HG03060 (cell line): Measurements from ENCODE around the gene CASS4.
"Not testable (repeated sequence)": the region's sequence is repeated elsewhere in the genome, so short reads cannot be mapped to it uniquely, and the experiment has no call there.

ENCODE experiments used
- ATAC-seq: cut with Tn5 transposase; IDR thresholded peaks from one replicate; pipeline ENCODE4 v1.9.1; 2021; ENCODE audit warnings: low read depth, moderate number of reproducible peaks; ENCODE audit not compliant: unreplicated experiment

The CASS4 gene, protein sequence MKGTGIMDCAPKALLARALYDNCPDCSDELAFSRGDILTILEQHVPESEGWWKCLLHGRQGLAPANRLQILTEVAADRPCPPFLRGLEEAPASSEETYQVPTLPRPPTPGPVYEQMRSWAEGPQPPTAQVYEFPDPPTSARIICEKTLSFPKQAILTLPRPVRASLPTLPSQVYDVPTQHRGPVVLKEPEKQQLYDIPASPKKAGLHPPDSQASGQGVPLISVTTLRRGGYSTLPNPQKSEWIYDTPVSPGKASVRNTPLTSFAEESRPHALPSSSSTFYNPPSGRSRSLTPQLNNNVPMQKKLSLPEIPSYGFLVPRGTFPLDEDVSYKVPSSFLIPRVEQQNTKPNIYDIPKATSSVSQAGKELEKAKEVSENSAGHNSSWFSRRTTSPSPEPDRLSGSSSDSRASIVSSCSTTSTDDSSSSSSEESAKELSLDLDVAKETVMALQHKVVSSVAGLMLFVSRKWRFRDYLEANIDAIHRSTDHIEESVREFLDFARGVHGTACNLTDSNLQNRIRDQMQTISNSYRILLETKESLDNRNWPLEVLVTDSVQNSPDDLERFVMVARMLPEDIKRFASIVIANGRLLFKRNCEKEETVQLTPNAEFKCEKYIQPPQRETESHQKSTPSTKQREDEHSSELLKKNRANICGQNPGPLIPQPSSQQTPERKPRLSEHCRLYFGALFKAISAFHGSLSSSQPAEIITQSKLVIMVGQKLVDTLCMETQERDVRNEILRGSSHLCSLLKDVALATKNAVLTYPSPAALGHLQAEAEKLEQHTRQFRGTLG

DNA sequence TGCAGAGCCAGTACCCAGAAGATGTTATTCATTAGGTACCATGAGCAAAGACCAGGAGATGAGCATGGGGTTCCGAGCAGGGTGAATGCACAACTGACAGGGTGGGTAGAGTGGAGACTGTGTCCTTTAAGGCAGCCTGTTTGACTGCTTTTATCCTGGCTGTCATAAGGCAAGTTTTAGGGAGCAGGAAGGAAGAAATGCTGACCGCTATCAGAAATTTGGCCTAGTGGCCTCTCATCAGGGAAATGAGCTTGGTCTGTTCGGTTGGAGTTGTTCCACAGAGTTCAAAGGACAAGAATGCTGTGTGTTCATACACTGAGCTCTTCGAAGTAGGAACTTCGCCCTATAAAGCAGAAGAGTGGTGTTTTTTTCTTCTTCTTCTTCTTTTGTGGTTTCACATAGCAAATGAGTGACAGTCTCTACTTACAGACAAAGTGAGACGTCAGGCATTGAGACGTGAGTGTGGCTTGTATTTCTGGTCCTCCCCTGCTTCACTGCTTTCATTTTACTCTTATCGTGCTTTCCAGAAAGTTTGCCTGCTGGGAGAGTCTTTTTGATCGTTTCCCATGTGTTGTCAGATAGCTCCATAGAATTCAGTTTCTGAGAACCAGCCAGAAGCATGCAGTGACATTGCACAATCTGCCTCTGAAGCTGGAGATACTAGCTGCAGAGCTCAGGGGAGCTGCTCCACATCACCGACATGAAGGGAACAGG lies at the start of gene CASS4:
TSS of gene CASS4 (plus strand) at position 502 of the 714 bp plus-strand sequence. CDS start at position 701, 199 bp downstream.
- ATAC-seq, result no peak

DNA sequence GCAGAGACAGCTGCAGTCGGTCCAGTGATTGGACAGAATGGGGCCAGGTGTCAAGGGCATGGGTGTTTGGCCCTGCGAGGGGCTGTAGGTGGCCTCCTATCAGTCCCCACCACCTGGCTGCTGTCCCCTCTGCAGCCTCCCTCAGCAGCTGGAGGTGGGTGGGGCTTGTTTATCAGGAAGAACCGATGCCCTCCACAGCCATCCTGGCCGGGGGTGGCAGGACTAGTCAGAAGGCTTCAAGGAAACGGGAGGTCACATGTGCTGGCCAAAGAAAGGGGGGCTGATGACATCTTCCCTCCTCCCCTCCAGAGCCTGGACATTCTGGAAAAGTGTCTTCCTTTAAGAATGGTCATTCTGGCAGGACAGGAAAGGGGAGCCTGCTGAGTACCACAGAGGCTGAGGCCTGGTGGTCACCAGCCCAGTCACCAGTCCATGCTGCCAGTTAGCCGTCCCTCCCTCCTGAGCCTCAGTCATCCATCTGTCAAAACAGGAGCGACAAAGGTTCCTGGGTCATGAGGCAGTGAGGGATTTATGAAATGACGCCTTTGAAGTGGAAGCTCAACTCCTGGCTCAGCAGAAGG lies 49.1 kb upstream of the CASS4 start:
- no peak for ATAC-seq

DNA sequence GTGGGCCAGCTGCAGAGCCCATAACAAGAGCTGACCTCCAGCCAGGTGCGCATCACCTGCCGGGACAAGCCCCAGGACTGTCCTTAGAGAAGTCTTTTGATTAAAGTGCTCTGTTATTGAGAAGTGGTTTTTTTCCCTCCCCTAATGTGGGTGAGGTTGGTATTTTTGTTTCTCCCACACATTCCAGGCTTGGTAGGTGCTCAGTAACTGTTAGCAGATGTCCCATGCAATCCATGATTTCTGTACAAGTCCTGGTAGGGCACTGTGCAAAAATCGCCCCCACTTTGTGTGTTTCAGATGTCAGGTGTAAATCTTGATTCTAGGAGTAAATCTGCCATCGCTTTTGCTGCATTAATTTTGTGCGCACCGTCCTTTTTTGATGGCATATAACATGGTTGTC lies 48.6 kb upstream of the CASS4 start:
- ATAC-seq, result no peak

DNA sequence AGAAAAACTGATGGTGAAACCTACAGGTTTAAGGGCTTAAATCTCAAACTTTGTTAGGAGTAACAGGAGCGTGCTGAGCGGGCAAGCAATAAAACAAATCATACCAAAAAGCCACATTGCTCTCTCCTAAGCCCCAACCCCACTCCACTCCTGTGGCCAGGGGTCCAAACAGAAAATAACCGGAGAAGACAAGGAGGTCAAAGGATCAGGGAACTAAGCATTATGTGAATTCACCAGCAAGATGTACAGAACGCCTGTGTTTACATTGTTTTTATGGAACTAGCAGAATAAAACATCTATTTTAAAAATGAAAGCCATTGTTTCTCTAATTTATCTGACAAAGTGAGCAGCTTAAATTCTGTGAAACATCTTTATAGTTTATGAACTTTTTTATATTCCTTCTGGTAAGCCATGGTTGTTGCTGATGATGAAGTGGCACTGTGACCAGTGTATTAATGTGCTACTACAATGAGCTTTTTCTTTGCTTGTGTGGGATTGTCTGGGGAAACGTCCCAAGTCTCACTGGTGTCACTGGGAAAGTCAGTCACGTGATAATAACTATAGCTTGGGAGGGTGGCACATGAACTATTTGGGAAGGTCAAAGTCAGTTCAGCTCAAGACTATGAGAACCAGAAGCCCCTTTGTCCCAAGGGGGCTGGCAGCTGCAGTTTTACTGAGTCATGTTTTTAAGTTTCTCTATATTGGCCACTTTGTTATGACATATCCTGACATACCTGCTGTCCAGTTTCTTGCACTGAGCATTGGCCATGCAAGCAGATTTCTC lies 43.5 kb upstream of the CASS4 start:
- no peak for ATAC-seq

DNA sequence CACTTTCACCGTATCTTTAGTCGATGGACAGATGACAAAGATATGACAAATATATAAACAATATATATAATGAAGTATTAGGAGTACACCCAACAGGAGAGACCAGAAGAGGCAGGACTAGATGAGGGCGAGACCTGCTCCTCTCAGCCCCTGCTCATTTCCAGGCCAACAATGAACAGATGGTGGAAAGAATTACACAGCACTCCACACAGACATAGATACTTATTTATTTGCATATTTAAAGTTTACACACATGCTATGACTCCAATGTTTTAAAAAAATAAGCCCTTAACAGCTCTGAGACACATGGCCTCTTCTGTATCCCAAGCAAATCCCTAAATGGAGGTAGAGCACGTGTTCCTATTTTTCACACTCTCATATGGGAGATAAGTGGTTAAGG lies 42.9 kb upstream of the CASS4 start:
- ATAC-seq, result no peak

DNA sequence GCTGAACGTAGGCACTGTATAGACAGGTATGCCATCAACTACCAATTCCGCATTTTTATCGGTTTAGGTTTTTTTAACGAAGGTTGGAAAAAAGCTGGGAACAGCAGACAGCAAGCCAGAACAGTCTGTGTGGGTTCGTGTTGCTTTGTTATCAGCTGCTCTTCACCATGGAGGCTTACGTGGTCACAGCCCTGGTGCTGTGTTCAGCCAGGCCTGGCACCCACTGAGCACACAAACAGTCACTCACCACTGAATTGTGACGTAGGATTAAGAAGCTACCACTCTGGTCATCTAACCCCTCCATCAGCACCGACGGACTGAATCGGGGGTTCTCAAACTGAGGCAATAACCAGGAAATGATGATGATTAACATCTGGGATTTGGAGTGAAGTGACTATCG lies 40.1 kb upstream of the CASS4 start:
- no peak for ATAC-seq

DNA sequence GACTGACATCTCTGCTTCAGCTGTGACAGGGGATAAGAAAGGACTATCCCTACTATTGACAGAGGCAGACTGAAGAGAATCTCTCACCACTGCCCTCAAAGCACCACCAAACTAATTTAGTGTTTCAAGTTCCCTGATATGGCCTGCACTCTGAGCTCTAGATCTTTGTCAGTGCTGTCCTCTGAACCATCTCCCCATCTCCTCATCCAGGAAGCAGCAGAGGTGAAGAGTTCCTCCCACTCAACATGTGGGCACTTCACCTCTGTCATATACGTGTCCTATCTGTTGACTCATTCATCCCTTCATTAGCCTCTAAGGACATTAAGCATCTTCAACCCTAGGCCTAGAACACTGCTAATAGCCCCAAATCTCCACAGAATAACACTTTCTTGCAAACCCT lies 39.2 kb upstream of the CASS4 start:
- peak; percentile 30 for ATAC-seq

DNA sequence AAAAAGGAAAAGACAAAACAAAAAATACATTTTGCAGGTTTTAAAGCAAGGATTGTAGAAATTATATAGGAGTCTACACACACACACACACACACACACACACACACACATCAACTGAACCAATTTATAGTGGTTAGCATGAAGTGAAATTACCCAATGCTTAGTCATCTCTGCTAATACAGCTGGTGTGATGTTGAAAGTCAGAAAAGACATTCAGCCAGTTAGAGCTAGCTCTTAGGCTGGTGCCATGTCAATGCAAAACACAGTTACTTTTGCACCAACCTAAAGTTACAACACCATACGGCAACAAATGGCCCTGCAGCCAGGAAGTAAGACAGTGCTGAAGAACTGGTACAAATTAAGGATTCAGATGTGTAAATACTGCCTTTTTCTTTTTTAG lies 38.1 kb upstream of the CASS4 start:
- ATAC-seq, result no peak

DNA sequence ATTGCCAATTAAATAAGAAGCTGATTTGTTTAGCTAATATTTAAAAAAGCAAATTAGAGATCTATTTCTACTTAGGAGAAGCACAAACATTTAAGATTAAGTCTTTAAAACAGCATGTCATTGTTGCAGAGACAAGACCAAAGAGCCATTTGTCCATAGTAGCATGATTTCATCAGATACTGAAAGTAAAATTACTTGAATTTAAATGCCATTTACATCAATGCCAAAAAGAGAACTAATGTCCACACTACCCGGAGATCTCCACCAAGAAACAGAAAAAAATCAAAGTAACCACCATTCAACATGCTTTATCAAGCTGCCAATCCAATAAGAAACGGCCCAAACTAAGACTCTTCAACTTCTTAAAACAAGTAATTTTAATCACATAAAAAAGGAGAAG lies 35.7 kb upstream of the CASS4 start:
- ATAC-seq, result no peak

DNA sequence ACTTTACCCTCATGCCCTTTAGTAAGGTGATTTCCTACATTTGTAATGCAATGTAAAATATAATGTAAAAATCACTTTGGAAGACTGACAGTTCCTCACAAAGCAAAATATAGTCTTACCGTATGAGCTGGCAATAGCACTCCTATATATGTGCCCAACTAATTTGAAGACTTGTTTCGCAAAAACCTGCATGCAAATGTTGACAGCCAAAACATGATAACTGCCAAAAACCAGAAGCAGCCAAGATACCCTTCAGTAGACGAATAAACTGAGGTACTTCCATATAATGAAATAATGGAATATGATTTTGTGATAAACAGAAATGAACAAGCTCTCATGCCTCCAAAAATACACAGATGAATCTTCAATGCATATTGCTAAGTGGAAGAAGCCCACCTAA lies 33.7 kb upstream of the CASS4 start:
- ATAC-seq, result no peak

DNA sequence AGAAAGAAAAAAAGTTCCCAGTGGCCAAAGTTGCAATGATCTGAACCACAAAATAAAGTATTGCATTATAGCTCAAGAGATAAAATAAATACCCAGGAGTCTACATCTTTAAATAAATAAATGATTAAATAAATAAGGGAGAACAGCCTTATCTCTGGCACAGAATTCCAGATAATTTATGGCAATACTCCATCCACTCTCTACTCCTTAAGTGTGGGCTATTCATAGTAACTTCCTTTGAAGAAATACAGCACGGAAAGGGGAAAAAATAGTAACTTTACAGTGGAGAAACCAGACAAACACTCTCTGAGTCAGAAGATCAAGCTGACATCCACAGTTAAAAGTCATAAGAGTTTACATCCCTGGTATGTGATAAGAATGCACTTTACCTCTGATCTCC lies 31.7 kb upstream of the CASS4 start:
- ATAC-seq, result no peak

DNA sequence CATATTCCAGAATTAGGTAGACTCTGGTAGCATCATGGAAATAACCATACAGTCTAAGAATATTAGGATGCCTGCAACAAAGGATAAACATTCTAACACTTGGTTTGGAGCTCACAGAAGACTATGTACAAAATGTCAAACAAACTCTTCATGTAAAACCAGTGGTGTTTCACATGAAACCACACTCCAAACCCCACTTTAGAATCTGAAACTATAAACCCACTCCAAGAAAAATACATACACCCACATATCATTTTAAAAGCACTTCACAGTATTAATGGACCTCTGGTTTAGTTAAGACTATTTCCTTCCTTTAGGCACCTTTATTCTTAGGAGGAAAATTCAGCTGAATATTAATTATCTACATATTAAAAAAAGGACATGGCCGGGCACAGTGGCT lies 30.6 kb upstream of the CASS4 start:
- ATAC-seq, result no peak

DNA sequence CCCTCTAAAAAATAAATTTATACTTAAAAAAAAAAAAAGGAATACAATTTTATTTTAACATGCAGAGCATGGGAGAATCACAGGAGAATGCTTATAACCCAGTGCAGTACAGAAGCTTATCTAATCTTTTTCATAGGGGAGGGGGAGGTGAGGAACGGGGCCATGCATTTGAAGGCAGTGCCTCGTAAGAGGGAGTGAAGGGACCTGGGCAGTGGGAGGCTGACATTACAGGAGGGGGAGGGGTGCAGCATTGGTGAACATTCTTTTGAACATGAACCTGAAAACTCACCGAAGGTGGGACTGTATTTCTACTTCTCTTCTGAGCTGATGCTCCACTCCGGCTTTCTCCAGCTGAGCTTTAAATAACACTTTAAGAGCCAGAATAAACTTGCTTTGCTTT lies 29.4 kb upstream of the CASS4 start:
- no peak for ATAC-seq

DNA sequence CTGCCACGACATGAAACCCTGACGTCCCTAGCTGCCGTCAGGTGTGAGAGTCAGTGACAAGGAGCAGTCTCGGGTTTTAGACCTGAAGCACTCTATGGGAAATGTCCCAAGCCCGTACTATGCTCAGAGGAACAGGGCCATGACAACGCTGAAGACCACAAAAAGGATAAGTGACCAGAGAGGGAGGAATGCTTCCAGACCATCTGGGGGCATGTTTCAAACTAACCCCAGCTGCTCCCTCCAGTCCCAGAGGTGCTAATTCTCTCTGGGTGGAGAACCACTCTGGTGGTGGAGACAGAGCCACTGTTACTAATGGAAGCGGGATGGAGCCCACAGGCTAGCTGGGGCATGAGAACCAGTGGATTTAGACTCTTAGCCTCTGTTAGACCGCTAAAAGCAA lies 28.7 kb upstream of the CASS4 start:
- ATAC-seq, result no peak

DNA sequence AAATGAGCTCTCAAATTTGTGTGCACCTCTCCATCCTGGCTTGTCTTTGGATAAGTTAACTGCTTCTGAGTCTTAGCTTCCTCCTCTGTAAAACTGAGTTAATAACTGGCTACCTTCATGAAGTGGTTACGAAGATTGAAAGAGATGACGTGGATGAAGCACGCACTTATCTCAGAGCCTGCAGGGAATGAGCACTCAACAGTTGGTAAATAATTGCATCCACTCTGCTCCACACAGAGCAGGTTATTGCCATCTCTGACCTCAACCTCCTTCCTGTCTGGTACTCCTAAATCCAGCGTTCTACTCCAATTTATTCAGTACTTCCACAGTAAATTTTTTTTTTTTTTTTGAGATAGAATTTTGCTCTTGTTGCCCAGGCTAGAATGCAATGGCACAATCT lies 26.9 kb upstream of the CASS4 start:
- ATAC-seq, result no peak

DNA sequence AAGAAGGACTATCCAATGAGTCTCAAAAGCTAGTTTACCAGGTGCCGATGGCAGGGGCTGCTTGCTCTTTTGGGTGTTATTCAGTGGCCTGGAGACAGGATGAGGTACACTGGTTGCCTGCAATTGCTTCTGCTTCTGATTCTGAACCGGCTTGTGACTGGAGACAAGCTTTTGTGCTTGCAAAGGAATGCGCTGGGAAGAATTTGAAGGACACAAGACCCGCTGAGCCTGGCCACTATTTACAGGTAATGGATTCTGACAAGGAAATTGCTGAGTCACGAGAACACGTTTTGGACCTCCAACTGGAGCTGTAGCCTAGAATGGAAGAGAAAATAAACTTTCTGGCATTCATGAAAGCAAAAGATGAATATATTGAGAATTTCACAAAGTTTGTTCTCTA lies 25.8 kb upstream of the CASS4 start:
- no peak for ATAC-seq

DNA sequence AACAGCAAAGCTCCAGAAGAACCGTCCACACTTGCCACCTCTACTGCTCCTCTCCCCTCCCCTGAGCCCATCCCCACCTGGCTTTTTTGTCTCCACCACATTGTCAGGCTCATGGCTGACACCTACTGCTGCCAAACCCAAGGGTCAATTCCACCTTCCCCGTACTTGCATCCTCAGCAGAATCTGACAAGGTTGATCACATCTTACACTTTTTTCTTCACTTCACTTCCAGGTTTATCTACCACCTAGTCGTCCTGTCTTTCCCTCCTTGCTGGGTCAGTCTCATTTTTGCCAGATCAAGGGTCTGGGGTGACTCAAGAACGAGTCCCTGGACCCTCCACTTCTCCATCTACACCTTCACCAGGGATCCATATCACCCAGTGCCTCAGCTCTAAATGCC lies 23.2 kb upstream of the CASS4 start:
- ATAC-seq, result no peak

DNA sequence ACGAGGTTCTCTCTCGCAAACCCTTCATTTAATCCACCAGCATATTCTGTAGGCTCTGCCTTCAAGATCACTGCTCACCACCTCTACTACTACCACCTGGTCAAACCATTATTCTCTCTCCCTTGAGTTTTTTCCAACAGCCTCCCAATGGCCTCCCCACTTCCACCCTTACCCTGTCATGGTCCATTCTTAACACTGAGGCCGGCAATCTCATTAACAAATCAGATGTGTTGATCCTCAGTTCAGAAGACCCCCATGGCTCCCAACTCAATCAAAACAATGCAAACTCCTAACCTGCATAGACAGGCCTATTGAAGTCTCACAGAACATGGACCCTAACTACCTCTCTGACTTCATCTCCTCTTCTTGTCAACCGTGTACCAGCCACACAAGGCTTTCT lies 22.3 kb upstream of the CASS4 start:
- no peak for ATAC-seq

DNA sequence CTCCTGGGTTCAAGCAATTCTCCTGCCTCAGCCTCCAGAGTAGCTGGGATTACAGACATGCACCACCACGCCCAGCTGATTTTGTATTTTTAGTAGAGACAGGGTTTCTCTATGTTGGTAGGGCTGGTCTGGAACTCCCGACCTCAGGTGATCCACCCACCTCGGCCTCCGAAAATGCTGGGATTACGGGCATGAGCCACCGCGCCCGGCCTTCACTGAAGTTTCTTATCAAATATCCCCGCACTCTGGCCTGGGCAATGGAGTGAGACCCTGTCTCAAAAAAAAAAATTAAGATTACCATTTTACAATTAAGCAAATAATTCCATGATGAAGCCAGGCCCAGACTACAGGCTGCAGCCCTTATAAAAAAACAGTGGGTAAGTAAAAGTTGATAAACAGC lies 21.7 kb upstream of the CASS4 start:
- not testable (repeated sequence) for ATAC-seq

DNA sequence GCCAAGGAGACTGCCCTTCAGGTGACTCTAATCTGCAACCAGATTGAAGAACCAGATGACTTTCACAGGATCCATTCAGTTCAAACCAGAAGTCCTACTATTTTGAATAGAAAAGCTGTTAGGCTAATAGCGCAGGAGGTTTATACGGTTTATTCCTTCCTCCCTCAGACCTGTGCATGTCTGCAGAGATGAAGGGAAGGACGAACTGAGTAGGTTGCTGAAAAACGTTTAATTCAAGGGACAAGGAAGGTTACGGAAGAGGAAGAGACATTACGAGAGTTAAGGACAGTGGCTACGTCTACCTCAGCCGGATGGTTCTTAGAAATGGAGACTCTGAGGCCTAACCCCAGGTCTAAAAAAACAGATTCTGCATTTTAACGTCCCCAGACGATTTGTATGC lies 21.0 kb upstream of the CASS4 start:
- no peak for ATAC-seq
